Stimulated activated CD4-positive, alpha-beta T cell treated with anti-CD3 and anti-CD28 coated beads, Interleukin-4, amount 100 ng/mL, for 24 hours (primary cell): ENCODE data around the gene ARHGEF3.

Source experiments
- DNase-seq: peaks from one replicate; pipeline ENCODE4 v3.0.0-alpha.2; 2020

ARHGEF3 gene

DNA sequence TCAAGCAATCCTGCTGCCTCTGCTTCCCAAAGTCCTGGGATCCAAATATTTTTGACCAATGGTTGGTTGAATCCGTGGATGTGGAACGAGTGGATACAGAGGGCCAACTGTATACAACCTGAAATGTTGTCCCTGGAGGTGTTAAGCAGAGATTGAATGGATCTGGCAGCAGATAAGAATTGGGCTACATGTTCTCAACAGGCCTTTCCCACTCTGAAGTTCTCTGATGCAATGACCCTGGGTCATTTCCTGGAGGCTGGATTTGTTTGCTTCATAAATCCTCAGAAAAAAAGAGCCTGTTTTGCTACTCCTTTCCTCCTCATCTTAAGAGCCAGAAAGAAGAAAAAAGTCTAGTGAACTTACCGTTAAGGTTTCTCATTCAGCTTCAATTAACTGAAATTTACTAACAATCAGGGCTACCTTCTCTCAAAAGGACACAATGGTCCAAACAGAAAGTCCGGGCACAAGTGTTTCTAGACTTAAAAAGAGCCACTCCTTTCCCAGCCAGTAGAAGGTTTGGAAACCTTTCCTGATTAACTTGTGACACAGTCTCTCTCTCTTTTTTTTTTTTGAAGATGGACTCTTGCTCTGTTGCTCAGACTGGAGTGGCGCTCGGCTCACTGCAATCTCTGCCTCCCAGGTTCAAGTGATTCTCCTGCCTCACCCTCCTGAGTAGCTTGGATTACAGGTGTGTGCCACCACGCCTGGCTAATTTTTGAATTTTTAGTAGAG lies 6.5 kb downstream of the ARHGEF3 start:
- DNase-seq = no peak

GRCh38 chr3:56792193-56792592 lies 9.6 kb downstream of the ARHGEF3 start:
- no peak for DNase-seq

DNA sequence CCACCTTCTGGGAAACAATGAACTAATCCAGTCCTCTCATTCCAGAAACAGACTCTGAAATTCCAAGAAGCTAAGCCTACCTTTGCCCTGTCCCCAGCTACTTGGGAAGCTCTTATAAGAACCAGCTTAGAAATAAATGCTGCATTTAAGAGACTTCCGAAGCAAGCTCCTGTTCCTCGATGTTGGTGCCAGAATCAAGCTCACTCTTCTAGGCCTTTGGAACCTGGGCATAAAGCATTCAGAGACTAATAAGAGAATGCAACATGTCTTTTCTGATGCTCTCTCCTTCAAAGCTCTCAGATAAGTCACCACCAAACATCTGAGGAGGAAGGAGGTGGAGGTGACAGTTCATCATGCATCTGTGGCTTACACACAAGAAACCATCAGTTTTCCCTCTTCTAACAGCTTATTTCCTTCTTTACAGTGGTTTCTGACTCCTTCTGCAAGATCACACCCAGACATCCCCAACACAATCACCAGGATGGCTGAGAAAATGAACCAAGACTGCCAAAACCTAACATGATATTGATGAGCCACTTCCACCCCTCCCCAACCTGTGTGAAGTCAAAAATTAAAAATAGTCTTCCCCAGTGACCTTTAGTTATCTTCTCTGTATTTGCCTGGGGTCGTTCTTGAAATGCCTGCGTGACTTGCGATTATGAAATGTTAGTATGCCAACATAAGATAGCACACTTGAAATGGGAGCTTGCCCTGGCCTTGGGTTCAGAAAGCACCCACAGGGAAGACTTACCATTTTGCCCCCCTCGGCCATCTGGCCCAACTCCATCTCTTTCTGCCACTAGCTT lies 11.5 kb downstream of the ARHGEF3 start:
- peak; percentile 30 for DNase-seq

DNA sequence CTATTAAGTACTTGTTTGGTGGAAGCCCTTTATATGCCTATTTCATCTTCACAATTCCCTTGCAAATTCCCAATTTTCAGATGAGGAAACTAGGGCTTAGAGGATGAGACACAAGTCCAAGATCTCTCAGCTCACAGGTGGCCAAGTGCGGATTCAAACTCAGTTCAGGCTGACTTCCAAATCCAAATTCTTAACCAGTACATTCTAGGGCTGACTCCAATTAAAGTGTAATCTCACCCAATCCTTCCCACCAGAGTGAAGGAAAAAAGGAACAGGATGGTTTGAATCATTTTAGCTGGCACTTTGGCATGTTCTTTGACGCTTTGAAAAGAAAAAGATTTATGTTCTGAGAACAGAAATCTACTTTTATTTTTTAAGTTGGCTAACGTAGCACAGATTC lies 12.7 kb downstream of the ARHGEF3 start:
- DNase-seq = no peak

- DNase-seq = peak; percentile 17
These were observed 13.2 kb downstream of the ARHGEF3 start for GRCh38 chr3:56788521-56788920.

DNA sequence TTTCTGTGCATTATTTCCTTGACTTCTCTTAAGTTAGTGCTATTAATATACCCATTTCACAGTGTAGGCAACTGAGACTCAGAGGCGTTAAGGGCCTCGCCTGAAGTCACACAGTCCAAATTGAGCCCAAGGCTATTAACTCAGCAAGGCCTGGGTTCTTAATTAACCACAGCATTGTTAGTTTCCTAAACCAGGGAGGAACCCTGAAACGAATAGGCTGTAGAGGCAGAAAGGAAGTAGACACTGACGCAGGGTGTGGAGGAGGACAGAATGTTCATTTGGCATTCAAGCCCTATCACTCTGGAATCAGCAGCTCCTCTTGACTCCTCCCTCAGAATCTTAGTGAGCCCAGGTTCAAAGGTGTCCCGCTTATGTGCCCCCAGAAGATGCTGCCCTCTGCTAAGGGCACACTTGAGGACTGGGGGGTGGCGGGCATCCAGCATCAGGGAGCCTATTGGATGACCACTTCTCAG lies 13.9 kb downstream of the ARHGEF3 start:
- DNase-seq = peak; percentile 36

GRCh38 chr3:56787258-56787775 lies 14.4 kb downstream of the ARHGEF3 start:
- DNase-seq = no peak

DNA sequence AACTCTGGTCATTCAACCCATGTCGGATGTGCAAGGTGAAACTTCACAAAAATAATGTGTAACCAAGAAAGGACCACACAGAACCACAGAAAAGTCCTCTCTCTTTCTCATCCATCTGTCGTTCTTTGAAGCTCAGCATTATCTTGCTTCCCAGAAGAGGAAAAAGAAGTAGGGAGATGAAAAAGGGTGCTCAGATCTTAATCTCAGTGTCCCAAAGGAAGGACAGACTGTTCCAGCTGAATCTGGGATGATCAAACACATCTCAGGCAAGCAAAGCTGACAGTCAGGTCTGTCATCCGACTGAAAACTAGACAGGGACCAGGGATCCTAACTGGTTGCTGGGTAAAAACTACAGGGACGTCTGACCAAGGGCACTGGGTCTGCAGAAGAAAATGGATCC lies 16.2 kb downstream of the ARHGEF3 start:
- no peak for DNase-seq

GRCh38 chr3:56784448-56785001 lies 17.2 kb downstream of the ARHGEF3 start:
- no peak for DNase-seq

GRCh38 chr3:56783644-56784447 lies 17.9 kb downstream of the ARHGEF3 start:
- peak; percentile 72 for DNase-seq

DNA sequence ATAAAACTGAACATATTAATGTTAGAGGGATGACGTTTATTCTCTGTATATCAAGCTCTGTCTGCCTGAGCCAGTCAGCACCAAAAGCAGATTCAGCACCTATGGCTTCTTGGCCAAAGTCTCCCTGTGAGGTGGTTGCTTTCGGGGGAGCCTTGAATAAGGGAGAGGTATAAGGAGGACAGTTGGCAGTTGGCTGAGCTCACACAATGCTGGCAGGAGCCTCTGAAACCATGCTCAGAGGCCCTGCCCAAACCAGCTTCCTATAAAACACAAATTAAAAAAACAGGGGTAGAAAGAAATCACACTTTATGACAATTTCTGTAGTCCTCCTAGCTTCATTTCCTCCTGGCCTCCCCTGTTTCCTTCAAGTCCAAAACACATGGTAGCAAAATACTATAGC lies 18.8 kb downstream of the ARHGEF3 start:
- no peak for DNase-seq

DNA sequence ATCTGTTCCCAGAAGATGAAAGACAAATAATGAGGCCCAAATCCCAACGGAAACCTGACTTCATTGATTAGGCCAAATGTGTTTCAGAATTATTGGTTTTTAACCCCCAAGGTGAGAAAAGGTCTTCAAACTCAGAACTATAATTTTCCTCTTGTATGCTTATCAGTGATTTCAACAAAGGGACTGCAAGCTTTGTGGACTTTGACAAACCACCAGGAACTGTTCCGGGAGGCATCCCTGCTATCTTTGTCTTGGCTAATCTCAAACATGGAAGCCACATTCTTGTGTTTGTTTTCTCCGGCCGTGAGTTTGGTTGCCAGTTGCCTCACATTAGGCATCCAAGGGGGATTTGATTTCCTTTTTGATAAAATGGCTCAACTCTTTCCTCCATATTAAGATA lies 19.5 kb downstream of the ARHGEF3 start:
- no peak for DNase-seq

DNA sequence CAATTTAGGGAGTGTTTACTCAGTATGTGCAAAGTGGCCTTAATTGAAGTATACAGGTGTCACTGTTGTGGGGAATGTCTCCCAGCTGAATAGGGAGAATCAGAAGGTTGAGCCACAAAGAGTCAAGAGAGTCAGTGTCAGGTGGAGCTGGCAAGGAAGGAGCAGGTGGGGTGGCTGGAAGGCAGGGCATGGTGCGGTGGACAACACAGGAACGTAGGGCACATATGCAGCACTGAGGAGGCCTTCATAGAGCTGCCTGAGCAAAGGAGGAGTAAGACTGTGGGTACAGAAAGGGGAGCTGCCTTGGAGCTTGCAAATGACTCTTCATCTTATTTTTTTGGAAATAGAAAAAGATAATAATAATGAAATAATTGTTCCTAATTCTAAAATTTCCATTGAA lies 20.0 kb downstream of the ARHGEF3 start:
- no peak for DNase-seq

- no peak for DNase-seq
These were observed 20.8 kb downstream of the ARHGEF3 start for GRCh38 chr3:56780936-56781335.

- DNase-seq = no peak
These were observed 22.9 kb downstream of the ARHGEF3 start for GRCh38 chr3:56778893-56779292.

- DNase-seq = no peak
These were observed 25.2 kb downstream of the ARHGEF3 start for GRCh38 chr3:56776556-56776950.

DNA sequence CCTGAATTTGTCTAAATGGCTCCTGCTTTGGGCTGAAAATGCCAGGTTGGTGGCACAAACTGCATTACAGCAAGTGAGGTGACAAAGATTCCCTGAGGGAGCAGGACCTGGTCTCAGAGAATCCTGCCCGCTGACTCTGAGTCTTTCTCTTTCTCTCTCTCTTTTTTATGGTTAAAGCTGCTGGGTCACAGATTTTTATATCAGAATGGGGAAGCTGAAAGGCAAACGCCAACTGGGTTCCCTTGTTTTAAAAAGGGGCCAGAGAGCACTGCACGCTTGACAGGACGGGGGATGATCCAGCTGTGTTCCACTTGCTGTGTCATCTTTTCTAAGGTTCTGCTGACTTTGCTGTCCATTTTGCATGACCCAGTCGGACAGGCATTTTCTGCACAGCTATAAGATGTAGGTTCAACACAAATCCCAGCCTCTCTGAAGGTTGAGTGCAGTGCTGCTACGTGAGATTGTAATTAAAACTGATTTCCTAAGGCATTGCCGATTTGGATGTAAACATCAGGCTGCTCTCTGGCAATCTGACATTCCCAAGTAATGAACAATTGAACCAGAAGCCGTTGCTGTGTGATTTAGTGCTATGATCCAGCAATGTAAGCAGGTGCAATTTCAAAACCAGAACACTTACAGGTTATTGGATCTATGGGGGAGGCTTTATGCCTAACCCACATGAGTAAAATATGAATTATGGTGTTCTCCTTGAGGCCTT lies 25.8 kb downstream of the ARHGEF3 start:
- no peak for DNase-seq

- no peak for DNase-seq
These were observed 26.3 kb downstream of the ARHGEF3 start for GRCh38 chr3:56775445-56775837.

- no peak for DNase-seq
These were observed 27.8 kb downstream of the ARHGEF3 start for GRCh38 chr3:56773986-56774385.

- DNase-seq = no peak
These were observed 28.5 kb downstream of the ARHGEF3 start for GRCh38 chr3:56772952-56773938.

DNA sequence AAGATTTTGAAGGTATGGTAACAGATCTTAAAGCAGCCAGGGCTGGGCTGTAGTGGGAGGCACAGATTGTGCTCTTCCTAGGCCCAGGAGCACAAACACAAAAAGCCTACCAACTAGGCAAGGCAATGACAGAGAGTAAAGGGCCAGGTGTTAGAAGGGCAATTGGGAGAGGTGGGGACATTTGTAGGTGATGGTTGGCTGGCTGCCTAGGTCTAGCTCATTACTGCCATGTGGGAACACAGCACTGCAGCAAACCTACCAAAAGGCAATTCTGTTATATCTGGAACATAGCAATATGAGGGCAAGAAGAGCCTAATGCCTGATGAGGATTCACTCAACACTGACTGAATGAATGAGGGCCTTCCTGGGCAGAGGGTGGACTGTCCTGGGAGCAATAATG lies 30.4 kb downstream of the ARHGEF3 start:
- no peak for DNase-seq
